HFF-Myc (cell line): ENCODE results near the gene SAMD4A.
A peak's percentile ranks its signal among the peaks of the same experiment; 100 is the strongest.

ENCODE experiments used
- DNase-seq: peaks from one replicate; pipeline ENCODE4 v3.0.0-alpha.2; 2011; ENCODE audit warnings: low read depth; ENCODE audit errors: extremely low read depth
- H3K4me3 ChIP-seq: replicated peaks from 2 replicates; pipeline ENCODE4 v1.5.1; 2011; ENCODE audit warnings: low read depth, mild to moderate bottlenecking, control low read depth, low read length
- CTCF ChIP-seq: IDR thresholded peaks from 2 replicates; pipeline ENCODE4 v1.5.1; 2012; ENCODE audit warnings: mild to moderate bottlenecking, low read depth, low read length, control low read depth; ENCODE audit errors: missing control alignments

The SAMD4A gene

GRCh38 chr14:54724123-54724522, 157.2 kb downstream of the SAMD4A start:
- no peak for DNase-seq
- no peak overlapping the region for H3K4me3 ChIP-seq
- TF ChIP-seq CTCF: no peak

- TF ChIP-seq CTCF: no peak
- H3K4me3 ChIP-seq: no peak overlapping the region
- no peak for DNase-seq
These were observed 157.9 kb downstream of the SAMD4A start for GRCh38 chr14:54724676-54725325.

DNA sequence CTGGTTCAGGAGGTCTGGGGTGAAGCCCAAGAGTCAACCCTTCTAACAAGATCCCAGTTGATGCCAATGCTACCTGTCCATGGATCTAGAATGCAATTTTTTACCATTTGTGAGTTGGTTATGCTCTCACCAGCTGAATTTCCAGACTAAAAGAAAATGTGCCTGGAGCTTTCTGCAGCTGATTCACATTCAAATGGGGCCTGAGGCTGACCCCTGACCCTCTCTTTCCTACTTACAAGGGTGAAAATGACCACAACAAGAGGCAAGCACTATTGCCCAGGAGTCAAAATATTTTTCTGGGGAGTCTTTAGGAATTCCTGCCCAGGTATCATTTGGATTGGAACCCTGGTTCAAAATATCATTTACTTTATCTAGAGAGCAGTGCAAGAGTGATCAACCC, 159.1 kb downstream of the SAMD4A start:
- DNase-seq: no peak
- no peak for TF ChIP-seq CTCF
- no peak overlapping the region for H3K4me3 ChIP-seq

DNA sequence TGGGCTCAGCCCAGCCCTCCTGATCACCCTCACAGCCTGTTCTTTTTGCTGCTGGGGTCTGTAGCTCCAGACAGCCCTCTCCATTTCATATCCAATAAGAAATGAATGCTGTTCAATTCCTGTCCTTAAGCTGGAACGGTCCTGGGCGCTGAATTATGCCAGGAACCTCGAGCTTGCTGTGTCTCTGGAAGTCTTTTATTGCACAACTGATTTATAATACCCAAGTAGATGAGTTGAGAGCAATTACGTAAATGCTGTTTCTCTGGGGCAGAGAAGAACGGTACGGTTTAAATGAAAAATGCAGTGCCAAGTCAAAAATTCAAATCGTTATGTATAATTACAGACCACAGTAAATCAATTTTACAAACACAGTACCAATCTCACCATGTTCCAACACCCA, 161.0 kb downstream of the SAMD4A start:
- no peak for TF ChIP-seq CTCF
- H3K4me3 ChIP-seq: no peak overlapping the region
- no peak for DNase-seq

- H3K4me3 ChIP-seq: no peak overlapping the region
- no peak for TF ChIP-seq CTCF
- no peak for DNase-seq
These were observed 162.0 kb downstream of the SAMD4A start for GRCh38 chr14:54728700-54729527.

DNA sequence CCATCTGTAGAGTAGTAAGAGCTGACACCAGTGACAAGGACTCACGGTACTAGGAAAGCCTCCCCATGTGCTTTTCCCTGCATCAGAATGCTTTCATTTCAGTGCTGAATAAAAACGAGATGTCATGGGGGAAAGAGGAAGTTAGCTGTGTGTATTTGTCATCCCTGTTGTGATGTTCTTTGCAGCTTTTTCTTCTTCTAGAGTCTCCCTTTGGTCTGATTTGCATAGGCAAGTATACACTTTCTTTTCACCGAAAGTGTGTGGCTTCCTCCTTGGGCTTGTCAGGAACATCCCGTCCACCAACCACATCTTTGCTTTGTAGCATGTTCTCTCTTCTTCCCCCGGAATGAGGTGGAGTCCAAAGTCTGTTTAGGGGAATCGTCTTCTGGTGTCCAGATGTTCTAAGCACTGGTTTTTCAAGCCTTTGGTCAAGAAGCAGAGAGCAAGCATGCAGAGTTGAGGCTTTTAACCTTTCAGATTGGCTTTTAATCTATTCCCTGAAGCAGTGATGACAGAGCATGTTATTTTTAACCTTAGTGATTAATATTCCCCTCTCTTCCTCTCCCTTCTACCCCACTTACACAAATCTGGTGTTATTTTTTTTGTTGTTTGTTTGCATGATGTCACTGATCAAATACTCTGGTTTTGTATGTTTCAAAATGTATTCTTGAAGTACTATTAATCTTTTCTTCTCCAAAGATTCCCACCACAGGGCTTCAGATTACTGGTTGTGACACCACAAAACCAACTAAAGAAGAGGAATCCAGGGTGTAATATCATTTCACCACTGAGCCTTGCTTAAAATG, 163.4 kb downstream of the SAMD4A start:
- H3K4me3 ChIP-seq: peak overlapping the region; percentile 42
- no peak for TF ChIP-seq CTCF
- peak; percentile 96 for DNase-seq
